HepG2 (cell line): Measurements from ENCODE around the gene IGFL2. TPM values are rescaled to one million over a fixed set of nuclear protein-coding genes. Genes with fewer than 3 reads are reported as not detected.

Source experiments
- ATF1 ChIP-seq: IDR thresholded peaks from 2 replicates; pipeline ENCODE4 v1.6.1; 2016; ENCODE audit warnings: mild to moderate bottlenecking, control low read depth
- FOXP4 ChIP-seq: sonication (generic); formaldehyde crosslinking; IDR thresholded peaks from 2 replicates; pipeline ENCODE4 v1.4.0; 2020; ENCODE audit warnings: missing genetic modification reagents
- GTF2F1 ChIP-seq: fragments of 150-350 bp; IDR thresholded peaks from 2 replicates; pipeline ENCODE4 v1.6.1; 2014; ENCODE audit warnings: low read length
- HMG20A ChIP-seq: IDR thresholded peaks from 2 replicates; pipeline ENCODE4 v1.6.1; 2016; ENCODE audit warnings: borderline replicate concordance
- HMG20B ChIP-seq: conservative IDR thresholded peaks from 2 replicates; pipeline ENCODE4 v1.6.1; 2016; ENCODE audit warnings: missing genetic modification reagents, missing compliant biosample characterization
- JUN ChIP-seq: sonication (generic); formaldehyde crosslinking; IDR thresholded peaks from 2 replicates; pipeline ENCODE4 v1.4.0; 2020; ENCODE audit warnings: mild to moderate bottlenecking, missing genetic modification reagents
- MNT ChIP-seq: fragments of 450-650 bp; IDR thresholded peaks from 2 replicates; pipeline ENCODE4 v1.6.1; 2016
- NFE2L1 ChIP-seq: sonication (generic); formaldehyde crosslinking; IDR thresholded peaks from 2 replicates; pipeline ENCODE4 v1.4.0; 2020; ENCODE audit warnings: missing genetic modification reagents, mild to moderate bottlenecking, borderline replicate concordance
- NFRKB ChIP-seq: fragments of 450-650 bp; IDR thresholded peaks from 2 replicates; pipeline ENCODE4 v1.6.1; 2017
- NPAS2 ChIP-seq: sonication (generic); formaldehyde crosslinking; IDR thresholded peaks from 2 replicates; pipeline ENCODE4 v1.8.0; 2022; ENCODE audit warnings: mild to moderate bottlenecking, missing genetic modification reagents, borderline replicate concordance
- PATZ1 ChIP-seq: sonication (generic); formaldehyde crosslinking; IDR thresholded peaks from 2 replicates; pipeline ENCODE4 v1.4.0; 2020; ENCODE audit warnings: missing genetic modification reagents
- RNF2 ChIP-seq: fragments of 450-650 bp; conservative IDR thresholded peaks from 2 replicates; pipeline ENCODE4 v1.6.1; 2016; ENCODE audit warnings: low read depth
- SIN3A ChIP-seq: IDR thresholded peaks from 2 replicates; pipeline ENCODE4 v1.6.1; 2011; ENCODE audit warnings: low read depth, mild to moderate bottlenecking, control low read depth, low read length, borderline replicate concordance
- SOX5 ChIP-seq: IDR thresholded peaks from 2 replicates; pipeline ENCODE4 v1.6.1; 2016; ENCODE audit warnings: borderline replicate concordance
- SP2 ChIP-seq: sonication (generic); formaldehyde crosslinking; IDR thresholded peaks from 2 replicates; pipeline ENCODE4 v1.5.1; 2020; ENCODE audit warnings: mild to moderate bottlenecking, missing genetic modification reagents
- ZBTB39 ChIP-seq: sonication (generic); formaldehyde crosslinking; IDR thresholded peaks from 2 replicates; pipeline ENCODE4 v1.5.0; 2020; ENCODE audit warnings: missing genetic modification reagents
- ZNF10 ChIP-seq: sonication (generic); formaldehyde crosslinking; IDR thresholded peaks from 2 replicates; pipeline ENCODE4 v1.4.0; 2020; ENCODE audit warnings: mild to moderate bottlenecking, low read depth, missing genetic modification reagents, borderline replicate concordance
- ZNF331 ChIP-seq: sonication (generic); formaldehyde crosslinking; IDR thresholded peaks from 2 replicates; pipeline ENCODE4 v1.4.0; 2020; ENCODE audit warnings: missing genetic modification reagents
- ZNF546 ChIP-seq: sonication (generic); formaldehyde crosslinking; conservative IDR thresholded peaks from 2 replicates; pipeline ENCODE4 v1.8.1; 2023; ENCODE audit warnings: mild to moderate bottlenecking, missing genetic modification reagents
- ZNF710 ChIP-seq: sonication (generic); formaldehyde crosslinking; IDR thresholded peaks from 2 replicates; pipeline ENCODE4 v1.5.0; 2020; ENCODE audit warnings: mild to moderate bottlenecking, missing genetic modification reagents, borderline replicate concordance
- ZNF766 ChIP-seq: sonication (generic); formaldehyde crosslinking; IDR thresholded peaks from 2 replicates; pipeline ENCODE4 v1.5.0; 2020; ENCODE audit warnings: missing genetic modification reagents, borderline replicate concordance
- polyA plus RNA-seq, 8 experiments: library from polyadenylated mRNA; depleted of rRNA in 3 of 8; stranded (reverse) in 7 of 8; unstranded in 1 of 8; fragments of >200 nt; fragmentation: Illumina TruSeq in 4 of 8; extraction: Trizol in 4 of 8; gene quantifications; 2 replicates each; pipeline versions ENCODE4 v1.2.1 to v1.2.3, GENCODE V29; 2011 to 2016; ENCODE audit warnings: low read depth in 4 of 8, missing spikeins in 1 of 8, mixed read lengths in 1 of 8; ENCODE audit not compliant: insufficient read depth in 1 of 8
- total RNA-seq, 5 experiments: library from RNA; depleted of rRNA; stranded (reverse); fragments of >200 nt; fragmentation: Illumina TruSeq; extraction: Trizol; gene quantifications; 2 replicates each; pipeline ENCODE4 v1.2.3, GENCODE V29; 2016; ENCODE audit warnings: low read depth in 1 of 5

The IGFL2 gene
- total and polyA plus RNA-seq, 2 of the 13 experiments (the other 11 are each of a cell fraction or from before 2014, with no cell fraction given): not detected

- TF ChIP-seq SIN3A: no peak
- 0 out of 2 replicates have a peak, but pooled peaks have one; percentile 34 for TF ChIP-seq PATZ1
- no peak for TF ChIP-seq ZNF546
- TF ChIP-seq SP2 (CRISPR knock-in tag): no peak
- TF ChIP-seq MNT: no peak
- TF ChIP-seq HMG20B: peak; percentile 34; the same call in 1 of the 2 replicates
- TF ChIP-seq ZNF766: no peak
- TF ChIP-seq NFE2L1 (CRISPR knock-in tag): no peak
- no peak for TF ChIP-seq ZNF710 (CRISPR knock-in tag)
- TF ChIP-seq ZNF331 (CRISPR knock-in tag): peak; percentile 72; the same call in 1 of the 2 replicates
- TF ChIP-seq ATF1 (CRISPR knock-in tag): no peak
- TF ChIP-seq HMG20A: peak; percentile 75; the same call in 1 of the 2 replicates
- TF ChIP-seq RNF2: no peak
- no peak for TF ChIP-seq GTF2F1
- peak; percentile 71; the same call in 1 of the 2 replicates for TF ChIP-seq FOXP4 (CRISPR knock-in tag)
- peak; percentile 84 for TF ChIP-seq SOX5 (CRISPR knock-in tag)
- TF ChIP-seq NPAS2 (CRISPR knock-in tag): no peak
- no peak for TF ChIP-seq ZNF10 (CRISPR knock-in tag)
- TF ChIP-seq JUN (CRISPR knock-in tag): peak; percentile 33; the same call in 1 of the 2 replicates
- no peak for TF ChIP-seq ZBTB39 (CRISPR knock-in tag)
- no peak for TF ChIP-seq NFRKB
These were observed 45.1 kb downstream of the IGFL2 start (continued) for GRCh38 chr19:46192992-46193650.
